ENCODE measurements around the gene FAM180B.
"Not testable (repeated sequence)": the region's sequence is repeated elsewhere in the genome, so short reads cannot be mapped to it uniquely, and the experiment has no call there.

FAM180B gene

DNA sequence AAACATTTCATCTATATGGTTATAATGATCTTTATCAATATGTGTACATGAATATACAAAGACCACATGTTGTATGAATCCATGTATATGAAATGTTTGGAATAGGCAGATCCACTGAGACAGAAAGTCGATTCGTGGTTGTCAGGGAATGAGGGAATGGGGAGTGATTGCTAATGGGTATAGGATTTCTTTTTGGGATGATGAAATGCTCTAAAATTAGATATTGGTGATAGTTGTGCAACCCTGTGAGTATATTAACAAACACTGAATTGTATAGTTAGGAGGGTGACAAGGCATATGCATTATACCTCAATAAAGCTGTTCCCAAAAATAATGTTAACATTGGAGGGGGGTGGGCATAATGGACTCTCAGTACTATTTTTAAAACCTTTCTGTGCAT, 26.1 kb upstream of the FAM180B start:
- TF ChIP-seq, protein P1, sequence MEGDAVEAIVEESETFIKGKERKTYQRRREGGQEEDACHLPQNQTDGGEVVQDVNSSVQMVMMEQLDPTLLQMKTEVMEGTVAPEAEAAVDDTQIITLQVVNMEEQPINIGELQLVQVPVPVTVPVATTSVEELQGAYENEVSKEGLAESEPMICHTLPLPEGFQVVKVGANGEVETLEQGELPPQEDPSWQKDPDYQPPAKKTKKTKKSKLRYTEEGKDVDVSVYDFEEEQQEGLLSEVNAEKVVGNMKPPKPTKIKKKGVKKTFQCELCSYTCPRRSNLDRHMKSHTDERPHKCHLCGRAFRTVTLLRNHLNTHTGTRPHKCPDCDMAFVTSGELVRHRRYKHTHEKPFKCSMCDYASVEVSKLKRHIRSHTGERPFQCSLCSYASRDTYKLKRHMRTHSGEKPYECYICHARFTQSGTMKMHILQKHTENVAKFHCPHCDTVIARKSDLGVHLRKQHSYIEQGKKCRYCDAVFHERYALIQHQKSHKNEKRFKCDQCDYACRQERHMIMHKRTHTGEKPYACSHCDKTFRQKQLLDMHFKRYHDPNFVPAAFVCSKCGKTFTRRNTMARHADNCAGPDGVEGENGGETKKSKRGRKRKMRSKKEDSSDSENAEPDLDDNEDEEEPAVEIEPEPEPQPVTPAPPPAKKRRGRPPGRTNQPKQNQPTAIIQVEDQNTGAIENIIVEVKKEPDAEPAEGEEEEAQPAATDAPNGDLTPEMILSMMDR (conservative IDR thresholded peaks at IDR 0.05): no peak
- H3K27ac ChIP-seq: no peak overlapping the region

DNA sequence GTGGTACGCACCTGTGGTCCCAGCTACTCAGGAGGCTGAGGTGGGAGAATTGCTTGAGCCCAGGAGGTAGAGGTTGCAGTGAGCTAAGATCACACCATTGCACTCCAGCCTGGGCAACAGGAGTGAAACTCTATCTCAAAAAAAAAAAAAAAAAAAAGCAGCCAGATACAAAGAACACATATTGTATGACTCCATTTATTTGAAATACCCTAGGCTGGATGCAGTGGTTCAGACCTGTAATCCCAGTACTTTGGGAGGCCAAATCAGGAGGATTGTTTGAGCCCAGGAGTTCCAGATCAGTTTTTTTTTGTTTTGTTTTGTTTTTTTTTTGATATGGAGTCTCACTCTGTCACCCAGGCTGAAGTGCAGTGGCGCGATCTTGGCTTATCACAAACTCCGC, 24.1 kb upstream of the FAM180B start:
- not testable (repeated sequence) for H3K27ac ChIP-seq

DNA sequence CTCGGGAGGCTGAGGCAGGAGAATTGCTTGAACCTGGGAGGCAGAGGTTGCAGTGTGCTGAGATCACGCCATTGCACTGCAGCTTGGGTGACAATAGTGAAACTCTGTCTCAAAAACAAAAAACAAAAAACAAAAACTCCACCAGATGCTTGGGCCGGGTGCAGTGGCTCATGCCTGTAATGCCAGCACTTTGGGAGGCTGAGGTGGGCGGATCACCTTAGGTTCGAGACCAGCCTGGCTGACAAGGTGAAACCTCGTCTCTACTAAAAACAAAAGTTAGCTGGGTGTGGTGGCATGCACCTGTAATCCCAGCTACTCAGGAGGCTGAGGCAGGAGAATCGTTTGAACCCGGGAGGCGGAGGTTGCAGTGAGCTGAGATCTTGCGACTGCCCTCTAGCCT, 22.1 kb upstream of the FAM180B start:
- H3K27ac ChIP-seq: not testable (repeated sequence)

DNA sequence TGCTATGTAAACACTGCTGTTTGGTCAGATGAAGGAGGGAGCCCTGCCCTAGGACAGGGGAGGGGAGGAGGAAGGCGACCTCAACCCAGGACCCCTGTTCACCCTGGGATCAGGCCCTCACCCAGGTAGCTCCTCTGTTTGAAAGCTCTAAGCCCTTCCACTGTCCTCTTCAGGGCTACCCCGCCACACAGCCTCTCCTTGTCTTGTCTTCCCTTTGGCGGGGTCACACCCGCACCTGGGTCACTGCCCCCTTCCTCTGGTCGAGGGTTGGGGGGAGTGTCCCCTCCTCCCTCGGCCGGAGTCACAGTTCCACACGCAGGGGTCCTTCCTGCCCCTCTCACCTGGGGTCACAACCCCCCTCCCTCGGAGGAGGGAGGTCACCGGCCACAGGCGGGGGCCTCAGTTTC, 21.5 kb upstream of the FAM180B start:
- TF ChIP-seq, protein P1 (conservative IDR thresholded peaks at IDR 0.05): no peak
- peak overlapping the region; percentile 83 for H3K27ac ChIP-seq

DNA sequence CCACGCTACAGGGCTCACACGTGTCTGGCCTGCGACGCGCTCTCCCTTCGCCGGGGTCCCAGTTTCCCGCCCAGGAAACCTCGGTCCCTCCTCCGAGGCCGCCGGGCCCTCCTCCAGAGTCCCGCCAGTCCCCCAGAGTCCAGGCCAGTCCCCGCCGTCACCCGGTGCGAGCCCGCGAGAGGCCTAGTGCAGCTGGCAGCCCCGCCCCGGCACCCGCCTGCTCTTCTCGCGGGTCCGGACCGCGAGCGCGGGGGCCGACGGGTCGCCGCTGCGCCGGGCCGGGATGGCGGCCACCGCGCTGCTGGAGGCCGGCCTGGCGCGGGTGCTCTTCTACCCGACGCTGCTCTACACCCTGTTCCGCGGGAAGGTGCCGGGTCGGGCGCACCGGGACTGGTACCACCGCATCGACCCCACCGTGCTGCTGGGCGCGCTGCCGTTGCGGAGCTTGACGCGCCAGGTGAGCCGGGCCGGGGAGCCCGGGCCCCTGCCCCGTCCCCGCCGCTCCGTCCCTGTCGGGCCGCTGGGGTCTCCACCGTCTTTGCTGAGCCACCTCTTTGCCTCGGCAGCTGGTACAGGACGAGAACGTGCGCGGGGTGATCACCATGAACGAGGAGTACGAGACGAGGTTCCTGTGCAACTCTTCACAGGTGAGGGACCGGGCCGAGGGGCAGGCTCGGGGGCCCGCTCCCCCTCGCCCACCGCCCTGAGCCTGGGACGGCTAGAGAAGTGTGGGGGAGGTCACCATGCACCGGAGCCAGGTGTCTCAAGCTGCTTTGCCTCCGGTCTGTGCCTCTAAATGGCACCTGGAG, 20.9 kb upstream of the FAM180B start, which contains the start of gene PTPMT1:
TSS of gene PTPMT1 (plus strand) at position 260 of the 809 bp plus-strand sequence. CDS start at position 284, 24 bp downstream.
- H3K27ac ChIP-seq: peak within 1 kb of the TSS; percentile 83
- TF ChIP-seq, protein P1 (conservative IDR thresholded peaks at IDR 0.05): no peak

DNA sequence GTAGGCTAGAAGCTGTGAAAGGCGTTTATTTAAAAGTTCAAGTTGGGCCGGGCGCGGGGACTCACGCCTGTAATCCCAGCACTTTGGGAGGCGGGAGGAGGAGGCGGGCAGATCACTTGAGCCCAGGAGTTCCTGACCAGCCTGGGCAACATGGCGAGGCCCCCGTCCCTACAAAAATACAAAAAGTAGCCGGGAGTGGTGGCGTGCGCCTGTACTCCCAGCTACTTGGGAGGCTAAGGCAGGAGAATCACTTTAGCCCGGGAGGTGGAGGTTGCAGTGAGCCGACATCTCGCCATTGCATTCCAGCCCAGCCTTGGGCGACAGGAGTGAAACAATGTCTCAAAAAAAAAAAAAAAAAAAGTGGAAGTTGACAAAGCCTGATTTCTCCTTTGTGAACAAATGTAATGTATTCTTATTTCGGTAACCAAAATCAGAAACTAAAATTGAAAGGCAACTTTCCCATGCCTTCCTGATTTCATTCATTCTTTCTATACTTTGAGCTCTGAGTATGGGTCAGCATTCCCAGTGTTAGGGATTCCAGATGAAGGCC, 20.3 kb upstream of the FAM180B start:
- TF ChIP-seq, protein P1 (conservative IDR thresholded peaks at IDR 0.05): no peak
- peak overlapping the region; percentile 83 for H3K27ac ChIP-seq

DNA sequence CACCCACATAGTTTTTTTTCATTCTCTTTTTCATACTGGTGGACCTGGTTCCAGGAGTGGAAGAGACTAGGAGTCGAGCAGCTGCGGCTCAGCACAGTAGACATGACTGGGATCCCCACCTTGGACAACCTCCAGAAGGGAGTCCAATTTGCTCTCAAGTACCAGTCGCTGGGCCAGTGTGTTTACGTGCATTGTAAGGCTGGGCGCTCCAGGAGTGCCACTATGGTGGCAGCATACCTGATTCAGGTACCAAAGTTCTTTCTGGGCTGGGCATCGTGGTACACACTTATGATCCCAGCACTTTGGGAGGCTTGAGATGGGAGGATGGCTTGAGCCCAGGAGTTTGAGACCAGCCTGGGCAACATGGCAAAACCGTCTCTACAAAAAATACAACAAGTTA, 16.8 kb upstream of the FAM180B start:
- TF ChIP-seq, protein P1 (conservative IDR thresholded peaks at IDR 0.05): no peak
- H3K27ac ChIP-seq: no peak overlapping the region

DNA sequence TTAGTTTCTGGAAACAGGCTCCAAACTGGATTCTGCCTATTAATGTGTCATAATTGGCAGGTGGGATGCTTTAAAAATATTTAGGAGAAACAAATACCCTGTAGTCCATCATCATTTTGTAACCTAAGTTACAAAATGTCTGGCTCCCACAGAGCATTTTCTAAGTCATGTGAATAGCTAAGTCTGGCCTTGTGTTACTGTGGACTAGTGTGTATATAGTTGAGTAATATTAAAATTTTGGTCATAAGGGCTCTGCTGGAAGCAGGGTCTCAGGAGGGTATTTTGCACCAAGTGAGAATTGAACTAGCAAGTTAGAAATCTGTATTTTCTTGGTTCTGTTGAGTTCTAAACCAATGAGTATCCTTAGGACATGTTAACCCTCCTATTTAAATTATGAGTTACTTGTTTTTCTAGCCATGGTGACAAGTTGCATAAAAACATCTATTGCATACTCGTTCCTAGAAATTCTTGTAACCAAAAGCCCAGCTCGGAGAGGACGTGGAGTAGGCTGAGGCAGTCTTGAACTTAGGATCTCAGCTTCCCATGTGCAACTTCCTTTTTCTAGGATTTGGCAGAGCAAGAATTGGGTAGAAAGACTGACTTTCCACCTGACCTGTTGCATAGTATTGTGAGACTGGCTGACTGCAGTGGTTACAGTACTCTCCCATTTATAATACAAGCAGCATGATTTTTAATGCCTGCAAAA, 15.7 kb upstream of the FAM180B start:
- TF ChIP-seq, protein P1 (conservative IDR thresholded peaks at IDR 0.05): no peak
- H3K27ac ChIP-seq: no peak overlapping the region

All from VCaP (cell line).